NT2/D1 (cell line): ENCODE results near the gene RAD23B.

Experiments used
- DNase-seq: peaks from one replicate; pipeline ENCODE4 v3.0.0-alpha.2; 2011; ENCODE audit warnings: low read depth, low spot score
- H3K27me3 ChIP-seq: 2 replicates; pipeline ENCODE4 v1.6.0; 2011; ENCODE audit warnings: mild to moderate bottlenecking; ENCODE audit not compliant: insufficient read length, insufficient read depth
- H3K36me3 ChIP-seq: 2 replicates; pipeline ENCODE4 v1.6.1; 2011; ENCODE audit warnings: mild to moderate bottlenecking, low read length, mixed read lengths; ENCODE audit not compliant: insufficient read depth, insufficient read length
- H3K4me1 ChIP-seq: 2 replicates; pipeline ENCODE4 v1.5.1; 2011; ENCODE audit not compliant: insufficient read depth, insufficient read length
- H3K4me3 ChIP-seq: 2 replicates; pipeline ENCODE4 v1.5.1; 2011; ENCODE audit warnings: low read depth; ENCODE audit not compliant: insufficient read length
- H3K9ac ChIP-seq: 2 replicates; pipeline ENCODE4 v1.6.0; 2011; ENCODE audit warnings: low read depth; ENCODE audit not compliant: insufficient read length
- H3K9me3 ChIP-seq: 2 replicates; pipeline ENCODE4 v1.5.1; 2011; ENCODE audit warnings: mild to moderate bottlenecking, low read length; ENCODE audit not compliant: insufficient read depth
- SUZ12 ChIP-seq: IDR thresholded peaks from 2 replicates; pipeline ENCODE4 v1.6.1; 2011; ENCODE audit not compliant: insufficient read length, insufficient read depth; ENCODE audit errors: extremely low read depth
- YY1 ChIP-seq: IDR thresholded peaks from 2 replicates; pipeline ENCODE4 v1.6.1; 2011; ENCODE audit not compliant: insufficient read length, insufficient read depth
- ZNF274 ChIP-seq: IDR thresholded peaks from 2 replicates; pipeline ENCODE4 v1.6.1; 2011; ENCODE audit warnings: mild to moderate bottlenecking, low read depth, low read length

Gene RAD23B

GRCh38 chr9:107277801-107278200 lies 5.3 kb upstream of the RAD23B start:
- Histone ChIP-seq H3K27me3 (no peaks in the 10 kb centered on the region), H3K36me3 (no peaks in the 10 kb centered on the region), H3K4me1 (peaks cover 3% of the 10 kb centered on the region), H3K9me3 (no peaks in the 10 kb centered on the region), H3K9ac (no peak overlapping the region), H3K4me3 (no peak overlapping the region)
- no peak for TF ChIP-seq YY1
- no peak for TF ChIP-seq SUZ12
- TF ChIP-seq ZNF274 = no peak
- DNase-seq = no peak

- TF ChIP-seq ZNF274 (no peak), YY1 (no peak), SUZ12 (no peak)
- no peak overlapping the region for H3K4me3 ChIP-seq
- H3K9ac ChIP-seq = no peak overlapping the region
- no peak for DNase-seq
- peaks cover under 1% of the 10 kb centered on the region for H3K36me3 ChIP-seq
- no peaks in the 10 kb centered on the region for H3K9me3 ChIP-seq
- H3K27me3 ChIP-seq = no peaks in the 10 kb centered on the region
- H3K4me1 ChIP-seq = peaks cover 3% of the 10 kb centered on the region
These were observed 4.0 kb upstream of the RAD23B start for GRCh38 chr9:107279086-107279485.

GRCh38 chr9:107280543-107280942 lies 2.5 kb upstream of the RAD23B start:
- Histone ChIP-seq H3K9ac (no peak overlapping the region), H3K9me3 (no peaks in the 10 kb centered on the region), H3K36me3 (peaks cover 7% of the 10 kb centered on the region), H3K4me1 (peaks cover 3% of the 10 kb centered on the region), H3K27me3 (no peaks in the 10 kb centered on the region), H3K4me3 (no peak overlapping the region)
- TF ChIP-seq YY1 = no peak
- no peak for TF ChIP-seq SUZ12
- no peak for TF ChIP-seq ZNF274
- no peak for DNase-seq

- H3K27me3 ChIP-seq = no peaks in the 10 kb centered on the region
- no peak for TF ChIP-seq ZNF274
- TF ChIP-seq YY1 = no peak
- TF ChIP-seq SUZ12 = no peak
- peaks cover 3% of the 10 kb centered on the region for H3K4me1 ChIP-seq
- no peaks in the 10 kb centered on the region for H3K9me3 ChIP-seq
- H3K4me3 ChIP-seq = no peak overlapping the region
- peaks cover 7% of the 10 kb centered on the region for H3K36me3 ChIP-seq
- no peak for DNase-seq
- H3K9ac ChIP-seq = no peak overlapping the region
These were observed 1.9 kb upstream of the RAD23B start for GRCh38 chr9:107281184-107281583.

- TF ChIP-seq ZNF274 = no peak
- TF ChIP-seq YY1 = no peak
- no peak for TF ChIP-seq SUZ12
- Histone ChIP-seq H3K4me1 (peaks cover 3% of the 10 kb centered on the region), H3K36me3 (peaks cover 7% of the 10 kb centered on the region), H3K9me3 (no peaks in the 10 kb centered on the region), H3K4me3 (peak overlapping the region; percentile 38), H3K9ac (peak overlapping the region; percentile 81), H3K27me3 (no peaks in the 10 kb centered on the region)
- DNase-seq = no peak
These were observed 984 bp upstream of the RAD23B start for GRCh38 chr9:107281922-107282667.

GRCh38 chr9:107283623-107284616 lies 841 bp downstream of the RAD23B start:
- Histone ChIP-seq H3K27me3 (no peaks in the 10 kb centered on the region), H3K36me3 (peaks cover 7% of the 10 kb centered on the region), H3K9ac (peak overlapping the region; percentile 99), H3K4me3 (peak overlapping the region; percentile 96), H3K9me3 (no peaks in the 10 kb centered on the region), H3K4me1 (peaks cover 3% of the 10 kb centered on the region)
- no peak for TF ChIP-seq SUZ12
- TF ChIP-seq ZNF274 = no peak
- no peak for TF ChIP-seq YY1
- peak; percentile 84 for DNase-seq

GRCh38 chr9:107284636-107285035 lies 1.6 kb downstream of the RAD23B start:
- Histone ChIP-seq H3K36me3 (peaks cover 7% of the 10 kb centered on the region), H3K4me3 (peak overlapping the region; percentile 96), H3K27me3 (no peaks in the 10 kb centered on the region), H3K9ac (peak overlapping the region; percentile 99), H3K9me3 (no peaks in the 10 kb centered on the region), H3K4me1 (peaks cover 3% of the 10 kb centered on the region)
- TF ChIP-seq YY1 (no peak), SUZ12 (no peak)
- no peak for DNase-seq
